IMR-90 (cell line): ENCODE results near the gene CST1. TPM values are rescaled to one million over a fixed set of nuclear protein-coding genes. Genes with fewer than 3 reads are reported as not detected.

ENCODE experiments used
- ATAC-seq: fragments of 200-7000 bp; cut with Tn5 transposase; 2 replicates; pipeline ENCODE4 v1.9.1; 2020; ENCODE audit warnings: low read depth, mild to moderate bottlenecking, moderate library complexity
- BruUV-seq: library from RNA; stranded (reverse); fragments of 400-500 nt; replicated peaks from 2 replicates; lab custom pipeline; 2021; lab: Mats Ljungman, UMichigan
- CTCF ChIA-PET: fragments of 300-600 bp; formaldehyde crosslinking; extraction: SDS; loops from one replicate; lab custom pipeline; 2021; ENCODE audit warnings: antibody characterized with exemption; lab: Yijun Ruan, JAX
- POLR2A ChIA-PET: fragments of 300-600 bp; sonication (Branson Sonifier 250); formaldehyde crosslinking; loops from one replicate; lab custom pipeline; 2022; ENCODE audit warnings: antibody characterized with exemption; ENCODE audit not compliant: unreplicated experiment; lab: Charles Lee
- DNase-seq: peaks from one replicate; pipeline ENCODE4 v3.0.0; 2013
- H2AFZ ChIP-seq: replicated peaks from 2 replicates; pipeline ENCODE3; 2013; ENCODE audit warnings: low read length, mild to moderate bottlenecking; ENCODE audit not compliant: poor library complexity
- H2AK5ac ChIP-seq: 2 replicates; pipeline ENCODE4 v1.6.1; 2013; ENCODE audit warnings: low read depth, low read length, inconsistent platforms
- H2AK9ac ChIP-seq: replicated peaks from 2 replicates; pipeline ENCODE3; 2013; ENCODE audit warnings: mild to moderate bottlenecking, low read depth, low read length, moderate library complexity; ENCODE audit not compliant: poor library complexity
- H2BK120ac ChIP-seq: 2 replicates; pipeline ENCODE4 v1.6.1; 2013; ENCODE audit warnings: low read depth, low read length, inconsistent platforms
- H2BK15ac ChIP-seq: 3 replicates; pipeline ENCODE4 v1.6.1; 2013; ENCODE audit warnings: low read depth, low read length, inconsistent platforms
- H2BK20ac ChIP-seq: 2 replicates; pipeline ENCODE4 v1.6.1; 2013; ENCODE audit warnings: low read depth, mild to moderate bottlenecking, inconsistent platforms, low read length, moderate library complexity
- H2BK5ac ChIP-seq: 2 replicates; pipeline ENCODE4 v1.6.1; 2013; ENCODE audit warnings: mild to moderate bottlenecking, low read depth, low read length, inconsistent platforms; ENCODE audit not compliant: poor library complexity, severe bottlenecking
- H3K14ac ChIP-seq: replicated peaks from 2 replicates; pipeline ENCODE4 v1.6.1; 2013; ENCODE audit warnings: low read depth, low read length, inconsistent platforms
- H3K18ac ChIP-seq: 2 replicates; pipeline ENCODE4 v1.6.1; 2013; ENCODE audit warnings: low read depth, low read length, control low read depth
- H3K23ac ChIP-seq: 2 replicates; pipeline ENCODE4 v1.6.1; 2013; ENCODE audit warnings: low read depth, low read length, inconsistent platforms
- H3K27ac ChIP-seq: 2 replicates; pipeline ENCODE4 v1.5.1; 2013; ENCODE audit warnings: mild to moderate bottlenecking, control low read depth, low read length; ENCODE audit not compliant: insufficient read depth
- H3K27me3 ChIP-seq: 2 replicates; pipeline ENCODE4 v1.6.1; 2013; ENCODE audit warnings: low read length; ENCODE audit not compliant: control insufficient read depth, insufficient read depth
- H3K36me3 ChIP-seq: 2 replicates; pipeline ENCODE4 v1.6.1; 2013; ENCODE audit warnings: low read length, mixed read lengths; ENCODE audit not compliant: control insufficient read depth, insufficient read depth
- H3K4ac ChIP-seq: 2 replicates; pipeline ENCODE4 v1.6.1; 2013; ENCODE audit warnings: low read depth, low read length, inconsistent platforms
- H3K4me1 ChIP-seq: 2 replicates; pipeline ENCODE4 v1.6.1; 2013; ENCODE audit warnings: low read length, mixed read lengths; ENCODE audit not compliant: control insufficient read depth, insufficient read depth
- H3K4me2 ChIP-seq: 2 replicates; pipeline ENCODE4 v1.6.1; 2013; ENCODE audit warnings: low read depth, mild to moderate bottlenecking, control low read depth, low read length, moderate library complexity
- H3K4me3 ChIP-seq: 2 replicates; pipeline ENCODE4 v1.5.1; 2013; ENCODE audit warnings: low read depth, mild to moderate bottlenecking, control low read depth, low read length, moderate library complexity; ENCODE audit not compliant: insufficient read depth
- H3K56ac ChIP-seq: 2 replicates; pipeline ENCODE4 v1.6.1; 2013; ENCODE audit warnings: low read length, inconsistent platforms; ENCODE audit not compliant: insufficient read depth; ENCODE audit errors: extremely low read depth
- H3K79me1 ChIP-seq, 2 experiments: 2 replicates each; pipeline ENCODE4 v1.6.1; 2013; ENCODE audit warnings: low read length in 2 of 2, inconsistent platforms in 1 of 2, low read depth in 1 of 2
- H3K9ac ChIP-seq: 2 replicates; pipeline ENCODE4 v1.6.1; 2013; ENCODE audit warnings: low read depth, low read length, control low read depth
- H3K9me1 ChIP-seq: 2 replicates; pipeline ENCODE4 v1.6.1; 2013; ENCODE audit warnings: low read length, inconsistent platforms; ENCODE audit not compliant: insufficient read depth
- H3K9me3 ChIP-seq: 2 replicates; pipeline ENCODE4 v1.6.1; 2013; ENCODE audit warnings: low read length; ENCODE audit not compliant: control insufficient read depth, insufficient read depth
- H4K20me1 ChIP-seq: 2 replicates; pipeline ENCODE4 v1.6.1; 2013; ENCODE audit warnings: low read length, inconsistent platforms; ENCODE audit not compliant: insufficient read depth
- H4K5ac ChIP-seq: 2 replicates; pipeline ENCODE4 v1.6.1; 2013; ENCODE audit warnings: mild to moderate bottlenecking, low read depth, low read length, control low read depth
- H4K8ac ChIP-seq, 2 experiments: 2 replicates each; pipeline ENCODE4 v1.6.1; 2013; ENCODE audit warnings: low read depth in 2 of 2, low read length in 2 of 2, control low read depth in 1 of 2, inconsistent platforms in 1 of 2
- H4K91ac ChIP-seq: 2 replicates; pipeline ENCODE4 v1.6.1; 2013; ENCODE audit warnings: low read depth, low read length, inconsistent platforms; ENCODE audit not compliant: insufficient read depth
- CEBPB ChIP-seq: IDR thresholded peaks from 2 replicates; pipeline ENCODE4 v1.6.1; 2012; ENCODE audit warnings: low read depth, low read length, improper control_type of control experiment
- CTCF ChIP-seq: conservative IDR thresholded peaks from 2 replicates; pipeline ENCODE4 v1.5.1; 2012; ENCODE audit warnings: mild to moderate bottlenecking, low read depth, low read length, improper control_type of control experiment
- ELK1 ChIP-seq: fragments of 150-350 bp; IDR thresholded peaks from 2 replicates; pipeline ENCODE4 v1.6.1; 2016; ENCODE audit warnings: low read depth, mild to moderate bottlenecking, low read length, moderate library complexity, borderline replicate concordance
- MAZ ChIP-seq: IDR thresholded peaks from 2 replicates; pipeline ENCODE4 v1.6.1; 2012; ENCODE audit warnings: low read depth, mild to moderate bottlenecking, low read length, improper control_type of control experiment, moderate library complexity, borderline replicate concordance
- NFE2L2 ChIP-seq: fragments of 150-350 bp; IDR thresholded peaks from 2 replicates; pipeline ENCODE4 v1.6.1; 2016; ENCODE audit warnings: low read depth, mild to moderate bottlenecking, low read length
- POLR2A ChIP-seq: IDR thresholded peaks from 2 replicates; pipeline ENCODE4 v1.6.1; 2012; ENCODE audit warnings: mild to moderate bottlenecking, low read depth, low read length
- WGBS, 2 experiments: methylation state at CpG; one replicate each; pipeline versions ENCODE4 v1.1.5 to v1.1.7; 2013; ENCODE audit warnings: missing lambda C conversion rate in 2 of 2; ENCODE audit not compliant: insufficient read length in 1 of 2; ENCODE audit errors: extremely low coverage in 2 of 2; 5-methylcytosine and 5-hydroxymethylcytosine counted together
- dilution Hi-C: fragments of 300-500 bp; cut with HindIII; formaldehyde crosslinking; loops from one replicate; pipeline ENCODE4 v1.14.3; 2018; ENCODE audit warnings: low sequenced_read_pairs; ENCODE audit not compliant: unreplicated experiment
- in situ Hi-C: fragments of 300-500 bp; cut with MboI; formaldehyde crosslinking; loops from 3 replicates; pipeline ENCODE4 v1.14.3; 2019; ENCODE audit warnings: low sequenced_read_pairs, inconsistent platforms, mixed read lengths
- intact Hi-C: fragments of 100-400 bp; cut with micrococcal nuclease; formaldehyde crosslinking; loops from 2 replicates; pipeline ENCODE4 v1.10.0; 2022
- polyA plus RNA-seq, 3 experiments: library from polyadenylated mRNA; depleted of rRNA; stranded (reverse); fragments of >200 nt; gene quantifications; 2 replicates each; pipeline ENCODE4 v1.2.3, GENCODE V29; 2012; ENCODE audit warnings: low replicate concordance in 1 of 3
- total RNA-seq: library from RNA; depleted of rRNA; stranded (reverse); fragments of >200 nt; gene quantifications from 2 replicates; pipeline ENCODE4 v1.2.3, GENCODE V29; 2012

The CST1 gene
- total and polyA plus RNA-seq, 2 of the 4 experiments (the other 2 are of a cell fraction): not detected

- TF ChIP-seq NFE2L2 (no peak), CTCF (no peak), CEBPB (no peak), MAZ (no peak), POLR2A (no peak), ELK1 (no peak)
- no peak overlapping the region for H2BK15ac ChIP-seq
- dilution Hi-C loops: no loop called here
- no peak overlapping the region for H3K4me2 ChIP-seq
- H2BK20ac ChIP-seq: no peak overlapping the region
- no peak overlapping the region for H4K8ac ChIP-seq
- no peak overlapping the region for H4K5ac ChIP-seq
- H4K20me1 ChIP-seq: no peaks in the 10 kb centered on the region
- H3K27me3 ChIP-seq: peaks cover 7% of the 10 kb centered on the region; the same call in 1 of the 2 replicates
- no peak overlapping the region for H2AK5ac ChIP-seq
- no peak overlapping the region for H2AK9ac ChIP-seq
- H3K4me3 ChIP-seq: no peak overlapping the region
- DNase-seq (no peak), ATAC-seq (no peak)
- no peak overlapping the region for H3K9ac ChIP-seq
- no peaks in the 10 kb centered on the region for H3K9me3 ChIP-seq
- H3K18ac ChIP-seq: no peak overlapping the region
- in situ Hi-C loops: no loop called here
- 100% methylated on average over 1 of the region's 2 CpGs; no CpG with 5 or more reads in 1 of the 2 experiments for WGBS, 2 experiments
- H3K9me1 ChIP-seq: 0 out of 2 replicates have a peak, but pooled peaks cover 9% of the 10 kb centered on the region
- H3K27ac ChIP-seq: no peak overlapping the region
- no peak overlapping the region; the same call in 1 of the 2 replicates for H2BK120ac ChIP-seq
- H3K4ac ChIP-seq: no peak overlapping the region
- H4K91ac ChIP-seq: no peak overlapping the region
- CTCF ChIA-PET: interaction anchor here (1.5 kb wide), 1 partner anchor 9 kb away, joined by 3 read pairs; no protein-coding TSS in a partner anchor
- no TSS peak for BruUV-seq
- no peak overlapping the region for H2AFZ ChIP-seq
- H3K14ac ChIP-seq: no peak overlapping the region
- H3K56ac ChIP-seq: no peak overlapping the region
- H3K23ac ChIP-seq: no peak overlapping the region
- H2BK5ac ChIP-seq: no peak overlapping the region
- POLR2A ChIA-PET: no interaction called here
- intact Hi-C loops: no loop called here
- H3K4me1 ChIP-seq: peaks cover 5% of the 10 kb centered on the region
- H3K79me1 ChIP-seq: no peaks in the 10 kb centered on the region
- H3K36me3 ChIP-seq: no peaks in the 10 kb centered on the region
These were observed 2.9 kb upstream of the CST1 start for GRCh38 chr20:23753589-23753988.
